22Rv1 (cell line): ENCODE data around the gene PAXX.

Experiments used
- H3K27ac ChIP-seq: fragments of 450-650 bp; 2 replicates; pipeline ENCODE4 v1.5.1; 2017
- ZFX ChIP-seq: fragments of 450-650 bp; IDR thresholded peaks from 2 replicates; pipeline ENCODE4 v1.6.1; 2017; ENCODE audit warnings: antibody characterized with exemption, borderline replicate concordance
- TF ChIP-seq, protein P1 (sequence below): fragments of 450-650 bp; IDR thresholded peaks from 2 replicates; pipeline ENCODE4 v1.5.1; 2017; ENCODE audit warnings: mild to moderate bottlenecking

PAXX gene

DNA sequence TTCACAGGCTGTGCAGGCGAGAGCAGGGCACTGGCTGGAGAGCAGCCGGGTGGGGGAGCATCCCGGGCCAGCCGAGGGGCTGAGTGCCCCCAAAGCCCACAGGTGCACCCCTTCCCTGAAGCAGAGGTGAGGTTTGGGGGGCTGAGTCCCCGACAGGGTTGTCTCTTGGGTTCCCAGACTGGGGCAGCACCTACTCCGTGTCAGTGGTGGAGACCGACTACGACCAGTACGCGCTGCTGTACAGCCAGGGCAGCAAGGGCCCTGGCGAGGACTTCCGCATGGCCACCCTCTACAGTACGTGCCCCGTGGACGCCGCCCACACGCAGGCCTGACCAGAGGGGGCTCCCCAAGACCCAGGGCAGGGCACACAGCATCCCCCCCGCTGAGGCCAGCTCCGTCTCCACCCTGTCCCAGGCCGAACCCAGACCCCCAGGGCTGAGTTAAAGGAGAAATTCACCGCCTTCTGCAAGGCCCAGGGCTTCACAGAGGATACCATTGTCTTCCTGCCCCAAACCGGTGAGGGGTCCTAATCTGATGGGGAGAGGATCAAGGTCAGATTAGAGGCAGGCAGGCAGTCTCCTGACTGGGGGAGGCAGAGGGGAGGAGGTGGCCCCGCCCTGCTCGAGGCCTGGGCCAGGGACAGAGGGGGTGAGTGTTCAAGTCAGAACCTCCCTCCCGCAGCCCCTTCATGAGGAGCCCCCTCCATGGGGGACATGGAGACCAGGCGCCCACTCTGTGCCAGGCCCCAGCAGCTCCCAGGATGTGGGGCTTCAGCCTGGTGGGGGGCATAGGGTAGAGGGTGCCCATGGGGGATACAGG is 12.2 kb upstream of the PAXX start:
- H3K27ac ChIP-seq: no peak overlapping the region
- TF ChIP-seq, protein P1, sequence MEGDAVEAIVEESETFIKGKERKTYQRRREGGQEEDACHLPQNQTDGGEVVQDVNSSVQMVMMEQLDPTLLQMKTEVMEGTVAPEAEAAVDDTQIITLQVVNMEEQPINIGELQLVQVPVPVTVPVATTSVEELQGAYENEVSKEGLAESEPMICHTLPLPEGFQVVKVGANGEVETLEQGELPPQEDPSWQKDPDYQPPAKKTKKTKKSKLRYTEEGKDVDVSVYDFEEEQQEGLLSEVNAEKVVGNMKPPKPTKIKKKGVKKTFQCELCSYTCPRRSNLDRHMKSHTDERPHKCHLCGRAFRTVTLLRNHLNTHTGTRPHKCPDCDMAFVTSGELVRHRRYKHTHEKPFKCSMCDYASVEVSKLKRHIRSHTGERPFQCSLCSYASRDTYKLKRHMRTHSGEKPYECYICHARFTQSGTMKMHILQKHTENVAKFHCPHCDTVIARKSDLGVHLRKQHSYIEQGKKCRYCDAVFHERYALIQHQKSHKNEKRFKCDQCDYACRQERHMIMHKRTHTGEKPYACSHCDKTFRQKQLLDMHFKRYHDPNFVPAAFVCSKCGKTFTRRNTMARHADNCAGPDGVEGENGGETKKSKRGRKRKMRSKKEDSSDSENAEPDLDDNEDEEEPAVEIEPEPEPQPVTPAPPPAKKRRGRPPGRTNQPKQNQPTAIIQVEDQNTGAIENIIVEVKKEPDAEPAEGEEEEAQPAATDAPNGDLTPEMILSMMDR: no peak
- no peak for TF ChIP-seq ZFX

DNA sequence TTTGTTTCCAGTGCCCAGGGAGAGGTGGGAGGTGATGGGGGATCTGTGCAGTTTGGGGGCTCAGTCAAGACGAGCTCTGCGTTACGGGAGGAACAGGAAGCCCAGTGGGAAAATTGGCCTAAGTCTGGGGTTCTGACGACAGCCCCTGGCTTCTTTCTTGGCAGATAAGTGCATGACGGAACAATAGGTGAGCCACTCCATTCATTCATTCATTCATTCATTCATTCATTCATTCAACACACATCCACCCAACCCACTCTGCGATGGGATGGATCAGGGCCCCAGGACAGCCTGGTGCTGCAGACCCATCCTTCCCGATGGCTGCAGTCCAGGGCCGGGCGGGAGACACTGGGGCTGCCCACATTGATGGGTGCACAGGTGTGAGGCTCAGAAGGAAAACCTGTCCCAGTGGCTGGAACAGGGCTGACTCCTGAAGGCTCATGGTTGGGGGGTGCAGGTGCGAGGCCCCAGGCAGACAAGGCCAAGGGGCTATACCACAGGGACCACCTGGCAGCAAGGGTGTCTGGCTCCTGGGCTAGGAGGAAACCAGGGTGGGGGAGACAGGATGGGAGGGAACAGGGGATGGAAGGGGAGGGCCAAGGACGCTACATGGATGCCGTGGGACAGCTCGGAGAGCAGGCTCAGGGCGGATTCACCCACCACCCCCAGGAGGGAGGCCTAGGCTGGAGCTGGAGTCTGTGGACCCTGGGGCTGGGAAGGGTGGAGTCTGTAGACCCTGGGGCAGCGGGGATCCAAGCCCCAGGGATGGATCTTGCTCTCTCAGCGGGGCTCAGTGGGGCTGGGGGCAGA is 11.3 kb upstream of the PAXX start:
- no peak for TF ChIP-seq ZFX
- no peak overlapping the region for H3K27ac ChIP-seq

DNA sequence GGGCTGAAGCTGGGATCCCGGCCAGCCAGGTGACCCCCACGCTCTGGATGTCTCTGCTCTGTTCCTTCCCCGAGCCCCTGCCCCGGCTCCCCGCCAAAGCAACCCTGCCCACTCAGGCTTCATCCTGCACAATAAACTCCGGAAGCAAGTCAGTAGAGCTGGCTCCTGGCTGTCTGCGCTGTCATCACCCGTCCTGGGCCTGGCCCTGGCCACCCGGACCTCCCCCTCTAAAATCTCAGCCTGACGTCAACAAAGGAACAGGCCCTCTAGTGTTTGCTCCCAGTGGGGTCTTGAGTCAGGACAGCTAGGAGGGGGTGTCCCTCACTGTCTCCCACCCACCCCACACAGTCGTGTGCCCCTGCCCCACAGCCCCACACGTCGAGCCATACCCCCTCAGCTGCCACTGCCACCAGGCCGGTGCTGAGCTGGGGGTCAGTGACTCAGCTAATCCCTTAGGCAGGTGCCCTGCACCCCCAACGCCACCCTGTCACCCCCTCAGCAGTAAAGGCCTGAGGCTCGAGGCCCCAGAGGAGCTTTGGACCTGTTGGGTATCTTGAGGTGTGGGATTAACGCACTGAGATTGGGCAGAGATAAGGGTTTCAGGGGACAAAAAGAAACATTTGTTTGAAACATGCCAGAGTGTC is 10.5 kb upstream of the PAXX start:
- no peak overlapping the region for H3K27ac ChIP-seq
- TF ChIP-seq ZFX: no peak
- TF ChIP-seq, protein P1: no peak

DNA sequence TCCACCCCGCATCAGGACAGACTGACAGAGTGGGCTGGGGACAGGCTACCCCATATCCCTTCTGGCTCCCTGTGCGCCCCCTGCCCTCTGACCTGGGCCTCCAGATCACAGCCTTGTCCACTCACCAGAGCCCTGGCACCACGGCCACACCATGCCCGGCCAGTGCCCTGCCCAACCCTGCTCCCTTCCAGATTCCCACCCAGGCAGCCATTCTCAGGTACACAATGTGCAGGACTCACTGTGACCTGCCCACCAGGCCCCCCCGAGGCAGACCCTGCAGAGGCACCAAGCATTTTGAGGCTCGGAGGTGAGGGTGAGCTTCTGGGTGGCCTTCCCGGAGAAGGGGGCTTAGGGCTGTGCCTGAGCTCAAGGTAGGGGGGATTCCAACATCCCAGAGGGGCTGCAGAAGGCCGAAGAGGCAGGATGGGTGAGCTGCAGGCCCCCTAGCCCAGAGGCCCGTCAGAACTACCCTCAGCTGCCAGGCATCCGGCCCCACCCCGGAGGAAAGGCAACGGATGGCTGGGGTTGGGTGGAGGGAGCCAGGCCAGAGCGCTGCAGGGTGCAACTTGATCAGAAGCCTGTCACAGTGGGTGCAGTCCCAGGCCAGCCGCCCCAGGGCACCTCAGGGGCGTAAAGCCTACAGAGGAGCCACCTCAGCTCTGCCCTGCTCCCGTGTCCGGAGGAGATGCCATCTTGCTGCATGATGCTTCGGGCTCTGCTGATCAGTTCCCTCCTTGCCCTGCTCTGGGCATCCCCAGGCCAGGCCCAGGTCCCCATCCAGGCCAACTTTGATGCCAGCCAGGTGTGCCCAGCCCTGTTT is 9.8 kb upstream of the PAXX start, which contains the start of gene LCNL1:
LCNL1 (plus strand) TSS at position 762 of the 820 bp plus-strand sequence. CDS start 594 bp downstream, outside the sequence.
- no peak within 1 kb of the TSS for H3K27ac ChIP-seq
- TF ChIP-seq ZFX: no peak
- TF ChIP-seq, protein P1: no peak

DNA sequence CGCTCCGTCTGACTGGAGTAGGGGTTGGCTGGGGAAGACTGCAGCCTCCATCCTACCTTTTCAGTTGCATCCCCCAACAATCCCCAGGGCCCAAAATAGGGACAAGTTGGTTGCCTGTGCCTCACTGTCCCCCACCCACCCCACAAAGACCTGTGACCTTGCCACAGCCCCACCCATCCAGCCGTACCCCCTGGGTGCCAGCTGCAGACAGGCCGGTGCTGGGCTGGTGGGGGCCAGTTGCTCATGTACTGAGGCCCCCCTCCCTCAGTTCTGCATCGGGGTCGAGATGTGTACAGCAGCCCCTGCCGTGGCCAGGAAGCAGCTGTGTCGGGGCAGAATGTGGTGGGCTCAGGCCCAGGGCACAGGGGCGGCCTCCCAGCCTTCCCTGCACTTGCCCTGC is 9.1 kb upstream of the PAXX start:
- no peak for TF ChIP-seq ZFX
- TF ChIP-seq, protein P1: no peak
- H3K27ac ChIP-seq: no peak overlapping the region

DNA sequence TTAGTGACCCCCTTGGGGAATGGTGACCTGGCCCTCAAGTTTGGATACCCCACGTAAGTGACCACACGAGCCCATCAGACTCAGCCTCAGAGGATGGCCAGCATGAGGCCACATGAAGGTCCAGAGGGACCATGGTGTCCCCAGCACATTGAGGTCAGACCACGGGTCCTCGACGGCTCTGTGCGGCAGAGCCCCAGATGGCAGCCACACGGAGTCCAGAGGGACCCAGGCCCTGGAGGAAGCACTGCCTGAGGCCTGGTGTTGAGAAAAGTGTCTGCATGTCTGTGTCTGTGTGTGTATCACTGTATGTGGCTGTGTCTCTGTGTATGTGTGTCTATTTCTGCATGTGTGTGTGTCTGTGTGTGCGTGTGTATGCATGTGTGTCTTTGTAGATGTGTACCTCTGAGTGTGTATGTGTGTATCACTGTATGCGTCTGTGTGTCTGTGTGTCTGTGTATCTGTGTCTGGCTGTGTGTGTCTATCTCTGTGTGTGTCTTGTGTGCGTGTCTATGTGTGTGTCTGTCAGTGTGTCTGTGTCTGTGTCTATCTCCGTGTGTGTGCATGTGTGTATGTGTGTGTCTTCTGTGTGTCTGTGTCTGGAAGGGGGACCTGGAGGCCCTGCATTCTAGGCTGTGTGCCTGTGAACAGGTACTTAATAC is 8.4 kb upstream of the PAXX start:
- TF ChIP-seq, protein P1: no peak
- TF ChIP-seq ZFX: no peak
- H3K27ac ChIP-seq: no peak overlapping the region
